Trophoblast cell (in vitro differentiated cells and primary cell): ENCODE data around the gene PCDHA9.
A peak's percentile ranks its signal among the peaks of the same experiment; 100 is the strongest.
"Not testable (repeated sequence)": the region's sequence is repeated elsewhere in the genome, so short reads cannot be mapped to it uniquely, and the experiment has no call there.

Source experiments
- DNase-seq, 2 donors: peaks; one replicate each; pipeline ENCODE4 v3.0.0-alpha.2; 2016
- H2AFZ ChIP-seq: 2 replicates; pipeline ENCODE4 v1.6.1; 2013; ENCODE audit warnings: low read length, moderate library complexity, mild to moderate bottlenecking; ENCODE audit not compliant: insufficient read depth, poor library complexity
- H2AK5ac ChIP-seq: 2 replicates; pipeline ENCODE4 v1.6.1; 2013; ENCODE audit warnings: mild to moderate bottlenecking, low read length
- H2BK120ac ChIP-seq: 2 replicates; pipeline ENCODE4 v1.6.1; 2013; ENCODE audit warnings: low read length, mild to moderate bottlenecking, moderate library complexity; ENCODE audit not compliant: insufficient read depth, poor library complexity
- H2BK12ac ChIP-seq: 2 replicates; pipeline ENCODE4 v1.6.1; 2013; ENCODE audit warnings: mild to moderate bottlenecking, low read length, moderate library complexity
- H2BK5ac ChIP-seq: 2 replicates; pipeline ENCODE4 v1.6.1; 2013; ENCODE audit warnings: low read length, low read depth, moderate library complexity, mild to moderate bottlenecking; ENCODE audit not compliant: poor library complexity
- H3K14ac ChIP-seq: 2 replicates; pipeline ENCODE4 v1.6.1; 2013; ENCODE audit warnings: mild to moderate bottlenecking, low read length
- H3K18ac ChIP-seq: 2 replicates; pipeline ENCODE4 v1.6.1; 2013; ENCODE audit warnings: mild to moderate bottlenecking, low read length
- H3K23ac ChIP-seq: 2 replicates; pipeline ENCODE4 v1.6.1; 2013; ENCODE audit warnings: low read length
- H3K27ac ChIP-seq: 2 replicates; pipeline ENCODE4 v1.5.1; 2013; ENCODE audit warnings: low read depth, mild to moderate bottlenecking, inconsistent platforms, low read length, moderate library complexity
- H3K27me3 ChIP-seq: 2 replicates; pipeline ENCODE4 v1.6.1; 2013; ENCODE audit warnings: inconsistent platforms, mild to moderate bottlenecking, low read length, moderate library complexity; ENCODE audit not compliant: insufficient read depth
- H3K36me3 ChIP-seq, 2 experiments: 1 replicate in 1 of 2; 2 replicates in 1 of 2; pipeline ENCODE4 v1.6.1; 2013; ENCODE audit warnings: low read length in 2 of 2, mild to moderate bottlenecking in 2 of 2, moderate library complexity in 1 of 2; ENCODE audit not compliant: insufficient read depth in 2 of 2, control insufficient read depth in 1 of 2
- H3K4ac ChIP-seq: 2 replicates; pipeline ENCODE4 v1.6.1; 2013; ENCODE audit warnings: low read depth, mild to moderate bottlenecking, low read length, moderate library complexity
- H3K4me1 ChIP-seq, 2 experiments: 1 replicate in 1 of 2; 2 replicates in 1 of 2; pipeline ENCODE4 v1.6.1; 2013; ENCODE audit warnings: low read length in 2 of 2, mild to moderate bottlenecking in 2 of 2, moderate library complexity in 1 of 2; ENCODE audit not compliant: insufficient read depth in 2 of 2, control insufficient read depth in 1 of 2
- H3K4me2 ChIP-seq: 2 replicates; pipeline ENCODE4 v1.6.1; 2013; ENCODE audit warnings: inconsistent platforms, mild to moderate bottlenecking, low read length, moderate library complexity
- H3K4me3 ChIP-seq: 2 replicates; pipeline ENCODE4 v1.5.1; 2013; ENCODE audit warnings: mild to moderate bottlenecking, low read depth, low read length, inconsistent platforms
- H3K79me1 ChIP-seq: one replicate; pipeline ENCODE4 v1.6.1; 2013; ENCODE audit warnings: low read length
- H3K79me2 ChIP-seq: 2 replicates; pipeline ENCODE4 v1.6.1; 2013; ENCODE audit warnings: low read length, mild to moderate bottlenecking; ENCODE audit not compliant: control insufficient read depth, insufficient read depth, poor library complexity
- H3K9ac ChIP-seq: 2 replicates; pipeline ENCODE4 v1.6.1; 2013; ENCODE audit warnings: mild to moderate bottlenecking, low read length
- H3K9me3 ChIP-seq: 2 replicates; pipeline ENCODE4 v1.6.1; 2013; ENCODE audit warnings: low read depth, mild to moderate bottlenecking, control low read depth, inconsistent platforms, low read length; ENCODE audit not compliant: insufficient read depth
- H4K12ac ChIP-seq: 2 replicates; pipeline ENCODE4 v1.6.1; 2013; ENCODE audit warnings: low read depth, mild to moderate bottlenecking, low read length, moderate library complexity
- H4K8ac ChIP-seq: 2 replicates; pipeline ENCODE4 v1.6.1; 2013; ENCODE audit warnings: low read depth, mild to moderate bottlenecking, low read length, moderate library complexity
- H4K91ac ChIP-seq: one replicate; pipeline ENCODE4 v1.6.1; 2013; ENCODE audit warnings: low read depth, mild to moderate bottlenecking, low read length, moderate library complexity
- WGBS: extraction: QIAGEN DNeasy Blood & Tissue Kit; methylation state at CpG from one replicate; pipeline ENCODE4 v1.1.7; 2013; ENCODE audit warnings: missing lambda C conversion rate; ENCODE audit not compliant: insufficient read length, insufficient coverage; ENCODE audit errors: extremely low coverage; 5-methylcytosine and 5-hydroxymethylcytosine counted together

The PCDHA9 gene

GRCh38 chr5:140869555-140869886, 21.3 kb downstream of the PCDHA9 start:
- no peak overlapping the region for H2BK5ac ChIP-seq
- H3K4me3 ChIP-seq: peak overlapping the region; percentile 75
- no peak overlapping the region for H3K4ac ChIP-seq
- H2BK12ac ChIP-seq: no peak overlapping the region
- no peak overlapping the region for H2BK120ac ChIP-seq
- no peak overlapping the region for H3K23ac ChIP-seq
- no peaks in the 10 kb centered on the region for H3K4me1 ChIP-seq
- no peak overlapping the region for H2AK5ac ChIP-seq
- H2AFZ ChIP-seq: no peak overlapping the region
- H4K8ac ChIP-seq: no peak overlapping the region
- H3K4me2 ChIP-seq: peak overlapping the region; percentile 72
- no peaks in the 10 kb centered on the region for H3K79me1 ChIP-seq
- H4K91ac ChIP-seq: no peak overlapping the region
- H4K12ac ChIP-seq: peak overlapping the region; percentile 70
- WGBS: no CpG with 5 or more reads among the region's 5 CpGs
- H3K36me3 ChIP-seq: peaks cover 13 to 15% of the 10 kb centered on the region in 2 experiments
- no peaks in the 10 kb centered on the region for H3K27me3 ChIP-seq
- peaks cover 8% of the 10 kb centered on the region for H3K9me3 ChIP-seq
- H3K27ac ChIP-seq: no peak overlapping the region
- H3K18ac ChIP-seq: no peak overlapping the region
- no peaks in the 10 kb centered on the region for H3K79me2 ChIP-seq
- H3K9ac ChIP-seq: no peak overlapping the region
- DNase-seq: no peak
- H3K14ac ChIP-seq: no peak overlapping the region

- no peak overlapping the region for H3K27ac ChIP-seq
- H3K9ac ChIP-seq: no peak overlapping the region
- H4K8ac ChIP-seq: no peak overlapping the region
- no peak overlapping the region for H2AK5ac ChIP-seq
- peaks cover 13 to 15% of the 10 kb centered on the region in 2 experiments for H3K36me3 ChIP-seq
- no peaks in the 10 kb centered on the region for H3K4me1 ChIP-seq
- H2AFZ ChIP-seq: no peak overlapping the region
- H4K12ac ChIP-seq: no peak overlapping the region
- DNase-seq: no peak
- no peak overlapping the region for H3K18ac ChIP-seq
- no peak overlapping the region for H2BK12ac ChIP-seq
- H3K4me3 ChIP-seq: peak overlapping the region; percentile 34
- no peak overlapping the region for H2BK5ac ChIP-seq
- H3K23ac ChIP-seq: no peak overlapping the region
- H3K9me3 ChIP-seq: peaks cover 8% of the 10 kb centered on the region
- no peaks in the 10 kb centered on the region for H3K27me3 ChIP-seq
- H2BK120ac ChIP-seq: no peak overlapping the region
- no peak overlapping the region for H3K14ac ChIP-seq
- H3K79me1 ChIP-seq: no peaks in the 10 kb centered on the region
- H3K4ac ChIP-seq: no peak overlapping the region
- no CpG with 5 or more reads among the region's 114 CpGs for WGBS
- H4K91ac ChIP-seq: no peak overlapping the region
- peaks cover 2% of the 10 kb centered on the region for H3K79me2 ChIP-seq
- no peak overlapping the region for H3K4me2 ChIP-seq
Observed at GRCh38 chr5:140870221-140871201, 22.3 kb downstream of the PCDHA9 start.

GRCh38 chr5:140875085-140876065, 27.2 kb downstream of the PCDHA9 start, which contains the start of gene PCDHA12:
Gene PCDHA12 (plus strand): TSS chr5:140875308. CDS start chr5:140875473, 165 bp downstream.
- WGBS: no CpG with 5 or more reads among the region's 47 CpGs

GRCh38 chr5:140876541-140877261, 28.5 kb downstream of the PCDHA9 start:
- H3K79me1 ChIP-seq, H4K12ac ChIP-seq, H2BK12ac ChIP-seq, H3K79me2 ChIP-seq, H3K4ac ChIP-seq, H2AFZ ChIP-seq, H2AK5ac ChIP-seq, H3K9ac ChIP-seq, H2BK5ac ChIP-seq, H3K27ac ChIP-seq, H4K91ac ChIP-seq, H3K4me3 ChIP-seq, H3K27me3 ChIP-seq, H3K9me3 ChIP-seq, H3K14ac ChIP-seq, DNase-seq, H2BK120ac ChIP-seq, H4K8ac ChIP-seq, H3K36me3 ChIP-seq, H3K4me1 ChIP-seq, H3K18ac ChIP-seq: not testable (repeated sequence)
- Histone ChIP-seq H3K4me2 (peak overlapping the region; percentile 11), H3K23ac (peak overlapping the region; percentile 18)
- WGBS: no CpG with 5 or more reads among the region's 80 CpGs

More at GRCh38 chr5:140875085-140876065, 27.2 kb downstream of the PCDHA9 start, which contains the start of gene PCDHA12:
- Histone ChIP-seq H4K8ac (no peak within 1 kb of the TSS), H3K23ac (no peak within 1 kb of the TSS), H3K4me3 (peak within 1 kb of the TSS; percentile 79), H3K9me3 (peaks cover 9% of the 10 kb centered on the region), H2BK120ac (no peak within 1 kb of the TSS), H3K27ac (peak within 1 kb of the TSS; percentile 36), H2BK12ac (no peak within 1 kb of the TSS), H4K12ac (peak within 1 kb of the TSS; percentile 11), H3K9ac (peak within 1 kb of the TSS; percentile 18), H2AFZ (peak within 1 kb of the TSS; percentile 11), H2BK5ac (no peak within 1 kb of the TSS), H4K91ac (peak within 1 kb of the TSS; percentile 25), H3K4me1 (no peaks in the 10 kb centered on the region), H3K27me3 (no peaks in the 10 kb centered on the region), H3K4ac (peak within 1 kb of the TSS; percentile 26), H3K36me3 (peaks cover 16 to 19% of the 10 kb centered on the region in 2 experiments), H2AK5ac (no peak within 1 kb of the TSS), H3K4me2 (peak within 1 kb of the TSS; percentile 47), H3K18ac (no peak within 1 kb of the TSS), H3K14ac (no peak within 1 kb of the TSS), H3K79me1 (no peaks in the 10 kb centered on the region), H3K79me2 (peaks cover 2% of the 10 kb centered on the region)
- DNase-seq: no peak
